NT2/D1 (cell line): Measurements from ENCODE around the gene SET.
"Not testable (repeated sequence)": the region's sequence is repeated elsewhere in the genome, so short reads cannot be mapped to it uniquely, and the experiment has no call there.

Experiments used
- DNase-seq: peaks from one replicate; pipeline ENCODE4 v3.0.0-alpha.2; 2011; ENCODE audit warnings: low read depth, low spot score
- H3K27me3 ChIP-seq: 2 replicates; pipeline ENCODE4 v1.6.0; 2011; ENCODE audit warnings: mild to moderate bottlenecking; ENCODE audit not compliant: insufficient read length, insufficient read depth
- H3K36me3 ChIP-seq: 2 replicates; pipeline ENCODE4 v1.6.1; 2011; ENCODE audit warnings: mild to moderate bottlenecking, low read length, mixed read lengths; ENCODE audit not compliant: insufficient read depth, insufficient read length
- H3K4me1 ChIP-seq: 2 replicates; pipeline ENCODE4 v1.5.1; 2011; ENCODE audit not compliant: insufficient read depth, insufficient read length
- H3K4me3 ChIP-seq: 2 replicates; pipeline ENCODE4 v1.5.1; 2011; ENCODE audit warnings: low read depth; ENCODE audit not compliant: insufficient read length
- H3K9ac ChIP-seq: 2 replicates; pipeline ENCODE4 v1.6.0; 2011; ENCODE audit warnings: low read depth; ENCODE audit not compliant: insufficient read length
- H3K9me3 ChIP-seq: 2 replicates; pipeline ENCODE4 v1.5.1; 2011; ENCODE audit warnings: mild to moderate bottlenecking, low read length; ENCODE audit not compliant: insufficient read depth
- SUZ12 ChIP-seq: IDR thresholded peaks from 2 replicates; pipeline ENCODE4 v1.6.1; 2011; ENCODE audit not compliant: insufficient read length, insufficient read depth; ENCODE audit errors: extremely low read depth
- YY1 ChIP-seq: IDR thresholded peaks from 2 replicates; pipeline ENCODE4 v1.6.1; 2011; ENCODE audit not compliant: insufficient read length, insufficient read depth
- ZNF274 ChIP-seq: IDR thresholded peaks from 2 replicates; pipeline ENCODE4 v1.6.1; 2011; ENCODE audit warnings: mild to moderate bottlenecking, low read depth, low read length

The SET gene

DNA sequence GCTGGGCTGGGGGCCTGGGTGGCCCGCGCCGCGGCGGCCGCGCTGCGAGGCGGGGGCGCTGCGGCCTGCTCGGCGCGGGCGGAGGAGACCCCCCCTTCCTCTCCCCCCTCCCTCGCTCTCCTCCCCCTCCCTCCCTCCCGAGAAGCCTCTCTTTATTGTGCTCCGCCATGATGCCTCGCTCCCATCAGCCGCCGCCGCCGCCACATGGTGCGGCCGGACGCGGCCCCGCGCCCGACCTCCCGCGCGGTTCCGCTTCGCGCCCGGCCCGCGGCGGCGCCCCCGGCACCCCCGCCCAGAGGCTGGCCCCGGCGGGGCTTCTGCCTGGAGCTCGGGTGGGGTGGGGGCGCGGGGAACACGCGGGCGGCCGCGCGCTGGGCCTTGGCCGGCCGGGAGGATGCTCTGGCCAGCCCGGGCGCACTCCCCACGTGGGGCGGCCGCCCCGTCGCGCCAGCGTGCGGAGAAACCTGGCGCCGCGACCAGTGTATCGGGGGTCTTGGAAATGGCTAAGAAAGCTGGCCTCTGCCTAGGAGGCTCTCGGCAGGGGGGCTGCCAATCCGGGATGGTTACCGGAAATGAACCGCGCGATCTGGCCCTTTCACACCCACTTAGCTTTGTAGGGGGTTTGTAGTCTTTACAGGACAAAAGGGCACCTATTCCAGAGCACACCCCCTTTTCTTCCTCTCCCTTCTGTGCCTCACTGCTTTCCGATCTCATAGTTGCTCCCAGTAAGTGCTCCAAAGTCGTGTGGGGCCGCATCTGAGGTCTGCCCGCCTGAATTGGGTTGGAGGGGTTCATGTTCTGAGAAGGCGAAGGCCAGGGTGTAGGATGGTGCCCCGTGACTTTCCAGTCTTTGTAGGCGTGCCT is 1.0 kb downstream of the SET start:
- peak overlapping the region; percentile 99 for H3K9ac ChIP-seq
- H3K4me1 ChIP-seq, result peaks cover 12% of the 10 kb centered on the region
- peak overlapping the region; percentile 97 for H3K4me3 ChIP-seq
- H3K27me3 ChIP-seq, result no peaks in the 10 kb centered on the region
- H3K9me3 ChIP-seq, result no peaks in the 10 kb centered on the region
- TF ChIP-seq SUZ12 (no peak), ZNF274 (no peak), YY1 (no peak)
- DNase-seq, result no peak
- H3K36me3 ChIP-seq, result peaks cover 68% of the 10 kb centered on the region

- H3K9ac ChIP-seq, result peak overlapping the region; percentile 99
- peak overlapping the region; percentile 97 for H3K4me3 ChIP-seq
- H3K27me3 ChIP-seq, result no peaks in the 10 kb centered on the region
- no peak for DNase-seq
- H3K9me3 ChIP-seq, result no peaks in the 10 kb centered on the region
- TF ChIP-seq ZNF274 (no peak), SUZ12 (no peak), YY1 (no peak)
- H3K4me1 ChIP-seq, result peaks cover 11% of the 10 kb centered on the region
- H3K36me3 ChIP-seq, result peaks cover 66% of the 10 kb centered on the region
Observed at GRCh38 chr9:128690684-128691034, 1.6 kb downstream of the SET start.

DNA sequence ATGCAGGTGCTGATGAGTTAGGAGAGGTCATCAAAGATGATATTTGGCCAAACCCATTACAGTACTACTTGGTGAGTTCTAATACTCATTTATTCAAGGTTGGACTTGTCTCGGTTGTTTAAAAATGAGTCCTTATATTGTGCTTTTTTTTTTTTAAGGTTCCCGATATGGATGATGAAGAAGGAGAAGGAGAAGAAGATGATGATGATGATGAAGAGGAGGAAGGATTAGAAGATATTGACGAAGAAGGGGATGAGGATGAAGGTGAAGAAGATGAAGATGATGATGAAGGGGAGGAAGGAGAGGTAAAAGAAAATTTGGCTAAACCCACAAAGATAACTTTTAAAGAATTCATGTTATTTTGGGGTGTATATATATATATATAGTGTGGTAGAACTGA is 4.7 kb downstream of the SET start:
- not testable (repeated sequence) for H3K4me3 ChIP-seq

DNA sequence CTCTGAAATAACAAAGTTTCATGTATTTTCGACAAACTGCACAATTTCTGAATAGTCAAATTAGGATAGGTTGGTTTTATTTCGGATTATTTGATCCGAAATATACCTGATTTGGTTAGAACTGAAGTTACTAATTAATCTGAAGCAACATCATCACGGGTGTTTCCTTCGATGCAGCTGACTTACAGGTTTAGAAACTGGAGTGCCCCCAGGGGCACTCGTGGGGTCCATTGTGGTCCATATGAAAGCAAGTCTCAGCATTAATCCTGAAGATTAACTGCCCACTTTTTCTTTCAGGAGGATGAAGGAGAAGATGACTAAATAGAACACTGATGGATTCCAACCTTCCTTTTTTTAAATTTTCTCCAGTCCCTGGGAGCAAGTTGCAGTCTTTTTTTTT is 5.3 kb downstream of the SET start:
- Histone ChIP-seq H3K27me3 (no peaks in the 10 kb centered on the region), H3K4me1 (peaks cover 4% of the 10 kb centered on the region), H3K9me3 (no peaks in the 10 kb centered on the region), H3K9ac (no peak overlapping the region), H3K36me3 (peaks cover 68% of the 10 kb centered on the region), H3K4me3 (no peak overlapping the region)
- no peak for DNase-seq
- TF ChIP-seq SUZ12 (no peak), YY1 (no peak), ZNF274 (no peak)

More for the DNA sequence above, 4.7 kb downstream of the SET start:
- not testable (repeated sequence) for H3K27me3 ChIP-seq, DNase-seq, H3K4me1 ChIP-seq, H3K9ac ChIP-seq, H3K9me3 ChIP-seq
- H3K36me3 ChIP-seq, result peaks cover 68% of the 10 kb centered on the region

- TF ChIP-seq YY1 (no peak), ZNF274 (no peak), SUZ12 (no peak)
- H3K36me3 ChIP-seq, result peaks cover 47% of the 10 kb centered on the region
- peaks cover 5% of the 10 kb centered on the region for H3K4me1 ChIP-seq
- H3K27me3 ChIP-seq, result no peaks in the 10 kb centered on the region
- no peak overlapping the region for H3K9ac ChIP-seq
- DNase-seq, result no peak
- H3K9me3 ChIP-seq, result no peaks in the 10 kb centered on the region
- no peak overlapping the region for H3K4me3 ChIP-seq
Observed at GRCh38 chr9:128696923-128697707, 8.1 kb downstream of the SET start.

DNA sequence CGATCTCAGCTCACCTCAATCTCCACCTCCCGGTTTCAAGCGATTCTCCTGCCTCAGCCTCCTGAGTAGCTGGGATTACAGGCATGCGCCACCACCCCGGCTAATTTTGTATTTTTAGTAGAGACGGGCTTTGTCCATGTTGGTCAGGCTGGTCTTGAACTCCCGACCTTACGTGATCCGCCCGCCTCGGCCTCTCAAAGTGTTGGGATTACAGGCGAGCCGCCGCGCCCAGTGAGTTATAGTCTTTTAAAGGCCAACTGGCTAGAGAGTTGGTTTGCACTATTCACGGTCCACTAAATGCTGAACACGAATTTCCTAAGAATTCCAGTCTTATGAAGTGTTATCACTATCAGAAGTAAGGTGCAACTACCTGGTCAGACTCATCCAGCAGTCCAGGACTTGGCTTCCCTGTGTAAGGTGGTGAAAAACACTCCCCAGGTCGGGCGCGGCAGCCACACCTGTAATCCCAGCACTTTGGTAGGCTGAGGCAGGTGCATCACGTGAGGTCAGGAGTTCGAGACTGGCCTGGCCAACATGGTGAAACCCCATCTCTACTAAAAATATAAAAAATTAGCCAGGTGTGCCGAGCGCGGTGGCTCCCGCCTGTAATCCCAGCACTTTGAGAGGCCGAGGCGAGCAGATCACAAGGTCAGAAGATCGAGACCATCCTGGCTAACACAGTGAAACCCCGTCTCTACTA is 10.2 kb downstream of the SET start:
- not testable (repeated sequence) for DNase-seq, H3K4me3 ChIP-seq, H3K9ac ChIP-seq, H3K9me3 ChIP-seq, H3K27me3 ChIP-seq
- peaks cover 12% of the 10 kb centered on the region for H3K4me1 ChIP-seq
- H3K36me3 ChIP-seq, result peaks cover 29% of the 10 kb centered on the region

- H3K4me1 ChIP-seq, result peaks cover 12% of the 10 kb centered on the region
- no peak for TF ChIP-seq YY1
- TF ChIP-seq SUZ12, result no peak
- no peak for TF ChIP-seq ZNF274
- H3K9me3 ChIP-seq, result no peaks in the 10 kb centered on the region
- no peak overlapping the region for H3K4me3 ChIP-seq
- H3K9ac ChIP-seq, result peak overlapping the region; percentile 24
- H3K36me3 ChIP-seq, result peaks cover 31% of the 10 kb centered on the region
- no peak for DNase-seq
- no peaks in the 10 kb centered on the region for H3K27me3 ChIP-seq
Observed at GRCh38 chr9:128701227-128701854, 12.3 kb downstream of the SET start.
